ENCODE results near the gene PPL. TPM values are rescaled to one million over a fixed set of nuclear protein-coding genes. Genes with fewer than 3 reads are reported as not detected.

PPL gene
- total and polyA plus RNA-seq, 2 of the 13 experiments (the other 11 are each of a cell fraction or from before 2014, with no cell fraction given), result 5.7 to 6.6 TPM

GRCh38 chr16:4914528-4915225 is 22.3 kb downstream of the PPL start:
- no peak overlapping the region for H2AFZ ChIP-seq (ENCODE audit: low read length)
- no peaks in the 10 kb centered on the region for H3K27me3 ChIP-seq (ENCODE audit: control insufficient read depth in 1 of 2, insufficient read depth in 2 of 2, low read length in 2 of 2)
- no peaks in the 10 kb centered on the region for H3K79me2 ChIP-seq (ENCODE audit: insufficient read depth, low read length)
- intact Hi-C loops (cut with micrococcal nuclease; ENCODE audit: unreplicated experiment), result loop anchor here (5.0 kb wide), 1 partner anchor 33 kb away; no protein-coding TSS in a partner anchor
- no peaks in the 10 kb centered on the region for H3K36me3 ChIP-seq (replicated peaks in 1 of 2; ENCODE audit: control insufficient read depth in 1 of 2, insufficient read depth in 2 of 2, low read length in 2 of 2)
- H4K20me1 ChIP-seq (ENCODE audit: insufficient read depth, low read length), result no peaks in the 10 kb centered on the region
- no peak overlapping the region for H3K4me3 ChIP-seq (replicated peaks in 1 of 3; ENCODE audit: insufficient read depth in 1 of 3, low read depth in 2 of 3, low read length in 3 of 3)
- CTCF ChIA-PET (ENCODE audit: low intra/inter-chr PET ratio, low total read pairs), result no interaction called here
- peak overlapping the region; percentile 2 for H3K27ac ChIP-seq (ENCODE audit: extremely low read length, insufficient read depth, low read length)
- no peak for DNase-seq (ENCODE audit: low spot score)
- BruUV-seq (replicated peaks), result no TSS peak
- H3K4me2 ChIP-seq (ENCODE audit: low read depth, low read length), result no peak overlapping the region
- no peak; the same call in 2 of the 3 replicates for ATAC-seq
- peak overlapping the region; percentile 21; the same call in 1 of the 2 replicates for H3K9ac ChIP-seq (ENCODE audit: insufficient read depth, low read depth, low read length)
- H3K9me3 ChIP-seq (ENCODE audit: low read length), result no peaks in the 10 kb centered on the region
- in situ Hi-C loops (cut with HindIII; ENCODE audit: extremely low pct_ligation_motif_present, low pct_unique_long_range_greater_than_20kb), result no loop called here
- WGBS (ENCODE audit: low lambda C conversion rate), result 94% methylated on average over 4 of the region's 7 CpGs
- POLR2A ChIA-PET, result interaction anchor here (1.2 to 1.5 kb wide), 3 partner anchors 8 to 43 kb away, joined by 3 to 4 read pairs (median 3); partner anchors contain the start of gene SEC14L5
- TF ChIP-seq ZBTB7B (CRISPR knock-in tag; IDR thresholded peaks at IDR 0.05), result 0 out of 2 replicates have a peak, but pooled peaks have one; percentile 30
- no peak for TF ChIP-seq RXRB (CRISPR knock-in tag; IDR thresholded peaks at IDR 0.05; ENCODE audit: borderline replicate concordance)
- peak; percentile 41; the same call in 1 of the 2 replicates for TF ChIP-seq HNF4G (IDR thresholded peaks at IDR 0.05; ENCODE audit: borderline replicate concordance, low read depth, low read length)
- TF ChIP-seq HNF4G (CRISPR knock-in tag; IDR thresholded peaks at IDR 0.05; ENCODE audit: borderline replicate concordance, low read depth), result no peak
- TF ChIP-seq, protein P1, sequence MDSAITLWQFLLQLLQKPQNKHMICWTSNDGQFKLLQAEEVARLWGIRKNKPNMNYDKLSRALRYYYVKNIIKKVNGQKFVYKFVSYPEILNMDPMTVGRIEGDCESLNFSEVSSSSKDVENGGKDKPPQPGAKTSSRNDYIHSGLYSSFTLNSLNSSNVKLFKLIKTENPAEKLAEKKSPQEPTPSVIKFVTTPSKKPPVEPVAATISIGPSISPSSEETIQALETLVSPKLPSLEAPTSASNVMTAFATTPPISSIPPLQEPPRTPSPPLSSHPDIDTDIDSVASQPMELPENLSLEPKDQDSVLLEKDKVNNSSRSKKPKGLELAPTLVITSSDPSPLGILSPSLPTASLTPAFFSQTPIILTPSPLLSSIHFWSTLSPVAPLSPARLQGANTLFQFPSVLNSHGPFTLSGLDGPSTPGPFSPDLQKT (CRISPR knock-in tag; IDR thresholded peaks at IDR 0.05; ENCODE audit: borderline replicate concordance), result no peak
- 0 out of 2 replicates have a peak, but pooled peaks have one; percentile 41 for TF ChIP-seq EED (CRISPR knock-in tag; IDR thresholded peaks at IDR 0.05)
- no peak for TF ChIP-seq SNAPC2 (CRISPR knock-in tag; IDR thresholded peaks at IDR 0.05)
- peaks cover 50% of the 10 kb centered on the region for H3K4me1 ChIP-seq (ENCODE audit: insufficient read depth, low read length)
- FAIRE-seq, result no peak

All from HepG2 (cell line).